GM04503 (cell line): Measurements from ENCODE around the gene CFAP210.
"Not testable (repeated sequence)": the region's sequence is repeated elsewhere in the genome, so short reads cannot be mapped to it uniquely, and the experiment has no call there.

ENCODE experiments used
- DNase-seq: peaks from one replicate; pipeline ENCODE4 v3.0.0-alpha.2; 2012; ENCODE audit warnings: low read depth

CFAP210 gene

DNA sequence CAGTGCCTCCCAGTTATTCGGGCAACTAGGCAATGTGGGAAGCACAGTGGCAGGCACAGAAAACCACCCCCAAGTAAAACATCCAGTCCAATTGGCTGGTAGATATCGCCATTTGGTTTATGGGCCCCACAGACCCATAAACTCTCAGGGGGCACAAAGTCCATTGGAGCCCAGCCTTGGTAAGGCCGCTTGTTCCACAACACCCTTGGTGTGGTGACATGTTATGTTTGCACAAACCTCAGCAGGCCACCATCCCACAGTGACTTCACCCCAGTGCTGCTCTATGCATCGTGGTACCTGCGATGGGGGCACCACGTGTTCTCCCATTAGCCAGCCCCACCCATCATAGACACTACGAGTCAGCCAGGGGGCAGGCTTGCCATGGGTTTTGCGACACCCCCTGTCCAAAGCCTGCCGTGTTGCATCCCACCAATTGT is 18.6 kb upstream of the CFAP210 start:
- no peak for DNase-seq

DNA sequence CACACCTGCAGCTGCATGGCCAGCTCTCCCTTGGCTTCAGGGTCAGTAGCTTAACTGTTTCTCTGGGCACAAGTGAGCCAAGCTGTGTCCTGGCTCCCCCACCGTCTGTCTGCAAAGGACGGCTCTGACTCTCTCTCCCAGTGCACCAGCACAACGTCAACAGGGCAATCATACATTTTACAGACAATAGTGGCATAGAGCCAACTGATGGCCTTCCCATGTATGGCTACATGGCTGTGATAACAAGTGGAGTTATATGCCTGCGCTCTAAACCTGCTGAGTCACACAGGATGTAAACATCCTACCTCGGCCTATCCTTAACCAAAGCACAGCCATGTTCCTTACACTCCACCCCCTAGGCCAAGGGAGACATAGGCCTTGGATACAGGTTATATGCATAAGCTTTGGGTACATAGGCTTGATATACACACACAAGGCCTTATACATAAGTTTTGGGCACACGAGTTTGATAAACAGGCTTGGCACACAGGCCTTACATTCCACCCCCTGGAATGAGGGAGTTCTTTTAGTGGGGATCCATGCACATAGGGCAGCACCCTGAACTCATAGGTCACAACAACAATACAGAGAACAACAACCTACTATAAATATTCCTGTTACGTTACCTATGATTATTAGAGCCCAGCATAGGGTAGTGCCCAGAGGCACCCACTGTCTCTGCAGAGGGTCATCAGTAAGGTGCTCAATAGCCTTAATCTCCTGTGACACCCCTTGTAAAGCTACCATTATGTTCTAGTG is 17.7 kb upstream of the CFAP210 start:
- DNase-seq, result no peak

DNA sequence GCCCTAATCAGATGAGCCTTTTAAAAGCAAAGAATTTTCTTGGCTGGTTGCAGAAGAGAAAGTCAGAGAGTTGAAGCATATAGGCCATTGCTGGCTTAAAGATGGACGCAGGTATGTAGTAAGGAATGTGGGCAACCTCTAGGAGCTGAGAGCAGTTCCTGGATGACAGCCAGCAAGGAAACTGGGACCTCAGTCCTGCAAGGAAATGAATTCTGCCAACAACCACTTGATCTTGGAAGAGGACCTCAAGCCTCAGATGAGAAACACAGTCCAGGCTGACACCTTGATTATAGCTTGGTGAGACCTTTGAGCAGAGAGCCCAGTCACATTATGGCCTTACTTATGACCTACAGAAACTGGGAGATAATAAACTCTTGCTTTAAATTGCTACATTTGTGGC is 15.8 kb upstream of the CFAP210 start:
- DNase-seq, result no peak

DNA sequence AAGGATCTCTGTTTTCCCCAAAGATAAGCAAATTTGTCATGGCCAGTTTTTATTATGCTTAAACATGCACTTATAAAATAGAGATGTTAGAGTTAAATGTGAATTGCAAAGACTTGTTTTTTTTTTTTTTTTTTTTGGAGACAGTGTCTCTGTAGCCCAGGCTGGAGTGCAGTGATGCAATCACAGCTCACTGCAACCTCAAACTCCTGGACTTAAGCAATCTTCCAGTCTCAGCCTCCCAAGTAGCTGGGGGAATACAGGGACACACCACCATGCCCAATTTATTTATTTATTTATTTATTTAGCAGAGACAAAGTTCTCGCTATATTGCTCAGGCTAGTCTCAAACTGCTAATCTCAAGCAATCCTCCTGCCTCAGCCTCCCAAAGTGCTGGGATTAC is 15.1 kb upstream of the CFAP210 start:
- DNase-seq, result no peak

DNA sequence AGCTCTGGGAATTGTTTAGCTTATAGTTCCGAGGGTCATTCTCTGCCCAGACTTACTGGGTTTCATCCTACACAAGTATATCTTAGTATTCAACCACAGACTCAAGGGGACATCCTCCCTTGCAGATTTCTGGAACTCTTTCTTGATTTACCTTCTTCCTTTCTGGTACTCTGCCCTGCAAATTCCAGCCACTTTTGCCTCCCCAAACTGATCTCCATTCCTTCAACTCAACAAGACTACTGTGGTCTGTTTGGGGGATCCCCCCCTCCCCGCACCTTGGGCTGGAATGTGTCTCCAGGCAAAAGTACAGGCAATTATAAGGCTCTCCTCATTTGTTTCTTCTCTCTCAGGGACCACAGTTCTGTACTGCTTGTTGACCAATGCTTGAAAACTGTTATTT is 13.4 kb upstream of the CFAP210 start:
- DNase-seq, result no peak

DNA sequence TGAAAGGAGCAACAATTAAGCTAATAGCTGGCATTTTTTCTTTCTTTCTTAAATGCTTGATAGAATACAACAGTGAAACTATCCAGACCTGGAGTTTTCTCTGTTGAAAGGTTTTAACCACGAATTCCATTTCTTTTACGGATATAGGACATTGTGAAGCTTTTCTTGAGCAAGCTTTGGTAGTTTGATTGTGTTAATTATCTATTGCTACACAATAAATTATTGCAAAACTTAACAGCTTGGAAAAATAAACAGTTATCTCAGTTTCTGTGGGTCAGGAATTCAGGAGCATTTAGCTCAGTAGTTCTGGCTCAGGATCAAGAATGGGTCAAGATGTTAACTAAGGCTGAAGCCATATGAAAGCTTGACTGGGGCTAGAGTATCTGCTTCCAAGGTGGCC is 11.7 kb upstream of the CFAP210 start:
- DNase-seq, result peak; percentile 68

DNA sequence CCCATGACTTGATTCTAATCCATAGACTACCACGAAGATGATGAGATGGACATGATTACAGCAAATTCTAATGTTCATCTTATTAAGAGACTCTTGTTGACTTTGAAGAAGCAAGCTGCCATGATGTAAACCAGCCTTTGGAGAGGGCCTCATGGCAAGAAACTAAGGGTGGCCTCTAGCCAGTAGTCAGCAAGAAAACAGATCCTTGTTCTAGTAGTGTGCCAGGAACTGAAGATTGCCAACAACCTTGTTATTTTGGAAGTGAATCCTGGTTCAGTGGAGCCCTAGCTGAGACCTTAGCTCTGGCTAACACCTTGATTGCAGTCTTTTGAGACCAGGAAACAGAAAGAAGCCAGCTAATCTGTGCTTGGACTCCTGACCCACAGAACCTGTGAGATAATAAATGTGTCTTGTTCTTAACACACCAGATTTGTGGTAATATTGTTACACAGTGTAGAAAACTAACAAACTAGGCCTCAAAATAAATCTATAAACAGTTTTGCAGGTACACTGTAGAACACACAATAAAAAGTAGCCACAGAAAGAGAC is 10.0 kb upstream of the CFAP210 start:
- DNase-seq, result no peak

DNA sequence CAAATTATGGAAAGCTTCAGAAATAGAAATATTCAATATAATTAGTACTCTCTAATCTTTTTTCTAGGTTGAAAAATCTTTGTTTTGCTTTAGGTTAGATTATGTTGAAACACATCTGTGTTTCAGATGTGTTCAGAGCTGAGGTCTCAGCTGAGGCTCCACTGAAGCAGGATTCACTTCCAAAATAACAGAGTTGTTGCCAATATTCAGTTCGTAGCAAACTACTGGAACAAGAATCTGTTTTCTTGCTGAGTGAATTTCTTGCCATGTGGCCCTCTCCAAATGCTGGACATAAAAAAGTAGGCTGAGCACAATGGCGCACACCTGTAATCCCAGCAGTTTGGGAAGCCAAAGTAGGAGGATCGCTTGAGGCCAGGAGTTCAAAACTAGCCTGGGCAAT is 8.8 kb upstream of the CFAP210 start:
- DNase-seq, result no peak

DNA sequence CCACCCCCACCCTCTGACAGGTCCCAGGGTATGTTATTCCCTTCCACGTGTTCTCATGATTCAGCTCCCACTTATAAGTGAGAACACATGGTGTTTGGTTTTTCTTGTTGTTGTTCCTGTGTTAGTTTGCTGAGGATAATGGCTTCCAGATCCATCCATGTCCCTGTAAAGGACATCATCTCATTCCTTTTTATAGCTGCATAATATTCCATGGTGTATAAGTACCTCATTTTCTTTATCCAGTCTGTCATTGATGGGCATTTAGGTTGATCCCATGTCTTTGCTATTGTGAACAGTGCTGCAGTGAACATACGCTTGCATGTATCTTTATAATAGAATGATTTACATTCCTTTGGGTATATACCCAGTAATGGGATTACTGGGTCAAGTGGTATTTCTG is 5.0 kb upstream of the CFAP210 start:
- not testable (repeated sequence) for DNase-seq

DNA sequence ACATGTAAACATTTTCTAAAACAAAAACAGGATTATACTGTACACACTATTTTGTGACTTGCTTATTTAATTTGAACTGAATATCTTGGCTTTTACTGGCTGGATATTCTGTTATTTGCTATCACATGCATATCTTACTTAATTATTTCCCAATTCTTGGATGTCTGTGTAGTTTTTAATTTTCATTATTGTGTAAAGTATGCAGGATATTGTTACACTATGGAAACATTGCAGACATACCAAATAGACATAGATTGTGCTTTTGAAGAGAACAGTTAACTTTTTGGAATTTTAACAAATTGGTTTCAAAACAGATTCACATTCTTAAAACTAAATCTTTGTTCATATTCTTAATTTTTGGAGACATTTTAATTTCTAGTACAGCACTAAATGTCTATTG is 2.2 kb upstream of the CFAP210 start:
- no peak for DNase-seq

DNA sequence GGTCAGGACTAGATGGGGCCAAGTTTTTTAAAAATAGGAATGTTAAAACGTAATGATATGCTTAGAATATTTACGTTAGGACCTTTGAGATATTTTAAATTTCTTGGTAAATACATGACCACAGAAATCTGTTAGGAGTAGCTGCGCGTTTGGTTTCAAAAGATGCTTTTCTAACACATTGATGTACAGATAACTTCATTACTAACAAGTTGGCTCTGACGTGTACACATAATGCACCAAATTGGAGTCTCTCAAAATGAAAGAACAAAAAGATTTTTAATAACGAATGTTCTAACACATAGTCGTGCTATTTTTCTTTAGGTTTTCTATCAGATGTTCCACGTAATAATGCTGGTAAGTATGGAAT is 672 bp upstream of the CFAP210 start:
- no peak for DNase-seq

DNA sequence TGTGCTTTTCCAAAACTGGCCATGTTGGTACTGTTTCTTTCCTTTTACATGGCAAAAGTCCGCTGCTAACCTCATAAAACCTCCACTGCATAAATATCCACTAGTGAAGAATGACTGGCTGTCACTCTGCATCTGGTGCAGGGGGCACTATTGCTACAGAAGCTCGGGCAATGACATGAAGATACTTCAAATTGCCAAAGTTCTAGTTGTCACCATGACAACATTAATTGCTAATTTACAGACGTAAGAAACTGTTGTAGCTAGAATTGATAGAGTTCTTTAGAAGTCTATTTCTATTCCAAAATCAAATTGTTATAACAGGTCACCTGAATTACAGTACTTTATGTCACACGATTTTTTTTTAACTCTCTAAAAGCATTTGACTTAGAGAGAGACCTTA is 845 bp downstream of the CFAP210 start:
- DNase-seq, result no peak

DNA sequence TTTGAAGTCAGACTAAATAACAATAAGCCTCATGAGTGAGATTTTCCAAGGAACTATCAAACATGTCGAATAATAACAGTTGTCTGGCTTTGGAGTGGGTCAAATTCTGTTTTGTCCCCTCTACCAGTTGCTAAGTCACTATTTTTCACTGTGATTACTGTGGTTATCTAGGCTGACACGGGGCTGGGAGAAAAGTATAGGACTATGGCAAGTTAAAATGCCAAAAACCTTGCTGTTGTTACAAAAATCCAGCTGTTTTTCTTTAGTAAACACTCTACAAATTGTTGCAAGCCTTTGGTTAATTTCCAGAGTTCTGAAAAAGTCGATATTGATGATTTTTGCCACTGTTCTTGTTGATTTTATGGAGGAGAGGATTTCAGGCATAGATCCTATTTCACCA is 1.5 kb downstream of the CFAP210 start:
- no peak for DNase-seq

DNA sequence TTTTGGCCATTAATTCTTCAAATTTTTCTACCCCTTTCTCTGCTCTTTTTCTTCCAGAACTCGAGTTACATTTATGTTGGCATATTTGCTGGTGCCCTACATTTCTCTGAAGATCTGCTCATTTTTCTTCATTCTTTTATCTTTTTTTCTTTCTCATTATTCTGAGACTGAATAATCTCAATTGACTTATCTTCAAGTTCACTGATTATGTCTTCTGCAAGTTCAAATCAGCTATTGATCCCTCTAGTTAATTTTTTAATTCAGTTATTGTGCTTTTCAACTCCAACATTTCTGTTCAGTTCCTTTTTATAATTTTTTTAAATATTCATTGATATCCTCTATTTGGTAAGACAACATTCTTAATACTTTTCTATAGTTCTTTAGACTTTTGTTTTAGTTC is 3.2 kb downstream of the CFAP210 start:
- no peak for DNase-seq

DNA sequence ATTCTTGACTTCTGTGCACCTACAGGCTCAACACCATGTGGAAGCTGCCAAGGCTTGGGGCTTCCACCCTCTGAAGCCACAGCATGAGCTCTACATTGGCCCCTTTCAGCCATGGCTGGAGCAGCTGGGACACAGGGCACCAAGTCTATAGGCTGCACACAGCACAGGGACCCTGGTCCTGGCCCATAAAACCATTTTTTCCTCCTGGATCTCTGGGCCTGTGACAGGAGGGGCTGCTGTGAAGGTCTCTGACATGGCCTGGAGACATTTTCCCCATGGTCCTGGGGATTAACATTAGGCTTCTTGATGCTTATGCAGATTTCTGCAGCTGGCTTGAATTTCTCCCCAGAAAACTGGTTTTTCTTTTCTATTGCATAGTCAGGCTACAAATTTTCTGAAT is 6.3 kb downstream of the CFAP210 start:
- DNase-seq, result not testable (repeated sequence)

DNA sequence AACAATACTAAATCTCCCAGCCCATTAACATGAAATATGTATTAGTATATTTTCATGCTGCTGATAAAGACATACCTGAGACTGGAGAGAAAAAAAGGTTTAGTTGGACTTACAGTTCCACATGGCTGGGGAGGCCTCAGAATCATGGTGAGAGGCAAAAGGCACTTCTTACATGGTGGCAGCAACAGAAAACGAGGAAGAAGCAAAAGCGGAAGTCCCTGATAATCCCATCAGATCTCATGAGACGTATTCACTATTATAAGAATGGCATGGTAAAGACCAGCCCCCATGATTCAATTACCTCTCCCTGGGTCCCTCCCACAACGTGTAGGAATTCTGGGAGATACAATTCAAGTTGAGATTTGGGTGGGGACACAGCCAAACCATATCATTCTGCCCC is 7.4 kb downstream of the CFAP210 start:
- not testable (repeated sequence) for DNase-seq

DNA sequence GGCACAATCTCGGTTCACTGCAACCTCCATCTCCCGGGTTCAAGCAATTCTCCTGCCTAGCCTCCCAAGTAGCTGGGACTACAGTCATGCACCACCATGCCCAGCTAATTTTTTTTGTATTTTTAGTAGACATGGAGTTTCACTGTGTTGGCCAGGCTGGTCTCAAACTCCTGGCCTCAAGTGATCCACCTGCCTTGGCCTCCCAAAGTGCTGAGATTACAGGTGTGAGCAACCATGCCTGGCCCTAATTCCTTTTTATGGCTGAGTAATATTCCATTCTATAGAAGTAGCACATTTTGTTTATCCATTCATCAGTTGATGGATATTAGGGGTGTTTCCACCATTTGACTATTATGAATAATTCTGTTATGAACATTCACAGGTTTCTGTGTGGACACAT is 9.5 kb downstream of the CFAP210 start:
- not testable (repeated sequence) for DNase-seq

DNA sequence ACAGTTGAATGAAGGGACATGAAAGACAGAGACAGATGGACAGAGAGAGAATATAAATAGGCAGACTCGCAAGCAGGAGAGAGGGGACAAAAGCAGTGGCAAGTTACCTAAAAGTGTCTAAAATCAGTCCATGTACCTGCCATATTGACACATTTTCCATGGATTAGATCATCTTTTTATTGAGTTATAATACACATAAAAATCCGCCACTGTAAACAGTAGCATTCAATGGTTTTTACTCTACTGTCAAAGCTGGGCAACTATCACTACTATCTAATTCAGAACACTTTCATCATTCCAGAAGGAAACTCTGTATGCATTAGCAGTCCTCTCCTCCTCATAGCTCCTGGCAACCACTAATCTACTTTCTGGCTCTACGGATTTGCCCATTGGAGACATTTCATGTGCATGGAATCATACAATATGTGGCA is 10.1 kb downstream of the CFAP210 start:
- DNase-seq, result no peak

DNA sequence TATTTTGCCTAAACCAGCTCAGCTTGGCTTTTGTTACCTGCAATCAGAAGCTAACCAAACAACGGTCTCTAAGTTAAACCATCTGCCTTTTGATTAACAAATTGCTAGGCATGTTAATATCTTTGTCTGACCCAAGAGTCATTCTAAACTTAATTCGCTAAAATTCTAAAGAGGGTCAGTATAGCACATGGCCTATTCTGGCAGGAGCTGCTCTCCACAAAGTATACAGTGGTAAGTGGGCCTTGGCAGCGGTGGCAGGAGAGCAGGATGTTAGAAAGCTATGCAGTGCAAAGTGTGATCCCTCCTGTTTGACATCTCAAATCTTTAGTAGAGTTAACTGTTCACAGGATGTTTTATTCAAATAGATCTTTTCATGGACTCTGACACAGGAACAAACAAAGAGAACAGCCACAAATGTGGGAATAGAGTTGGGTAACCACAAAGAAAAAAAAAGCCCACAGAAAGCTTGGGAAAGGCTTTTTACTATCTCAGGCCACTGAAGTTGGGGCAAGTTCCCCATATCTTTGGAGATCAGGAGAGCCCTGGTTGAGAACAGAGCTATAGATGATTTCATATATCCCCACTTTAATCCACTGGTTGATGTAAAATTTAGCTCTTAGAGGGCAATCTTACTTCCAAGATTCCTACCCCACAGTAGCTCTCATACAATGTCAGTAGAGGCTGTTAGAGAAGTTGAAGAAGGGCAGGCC is 10.6 kb downstream of the CFAP210 start:
- no peak for DNase-seq

DNA sequence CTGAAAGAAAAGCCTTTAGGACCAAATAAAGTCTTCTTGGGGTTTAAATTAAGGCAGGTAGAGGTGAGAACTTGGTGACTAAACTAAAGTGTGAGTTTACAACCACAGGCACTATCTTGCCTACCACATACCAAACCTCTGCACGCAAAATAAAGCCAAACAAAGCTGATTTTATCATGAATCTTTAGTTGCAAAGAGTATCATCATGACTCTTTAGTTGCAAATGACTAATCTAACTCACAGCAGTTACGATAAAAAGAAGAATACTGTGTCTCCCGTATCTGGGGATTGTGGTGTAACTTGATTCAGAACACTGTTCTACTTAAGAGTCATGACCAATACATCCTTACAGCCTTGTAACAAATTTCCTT is 11.2 kb downstream of the CFAP210 start:
- DNase-seq, result no peak

DNA sequence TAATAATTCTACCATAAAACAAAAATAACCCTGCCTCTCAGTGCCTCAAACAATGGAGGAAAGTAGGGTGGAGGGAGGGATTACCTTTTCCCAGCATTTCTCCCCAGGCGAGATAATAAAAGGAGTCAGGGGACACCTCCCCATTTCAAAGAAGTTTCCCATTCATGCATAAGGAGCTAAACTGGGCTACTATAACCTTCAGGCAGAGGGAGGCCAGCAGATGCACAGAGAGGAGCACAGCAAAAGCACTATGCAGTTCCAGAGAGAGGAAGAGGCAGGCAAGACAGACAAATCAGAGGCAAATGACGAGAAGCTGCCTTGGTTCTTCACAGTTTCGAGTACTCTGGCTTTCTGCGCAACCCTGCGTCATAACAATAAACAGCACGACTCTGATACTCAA is 17.4 kb downstream of the CFAP210 start:
- DNase-seq, result no peak

DNA sequence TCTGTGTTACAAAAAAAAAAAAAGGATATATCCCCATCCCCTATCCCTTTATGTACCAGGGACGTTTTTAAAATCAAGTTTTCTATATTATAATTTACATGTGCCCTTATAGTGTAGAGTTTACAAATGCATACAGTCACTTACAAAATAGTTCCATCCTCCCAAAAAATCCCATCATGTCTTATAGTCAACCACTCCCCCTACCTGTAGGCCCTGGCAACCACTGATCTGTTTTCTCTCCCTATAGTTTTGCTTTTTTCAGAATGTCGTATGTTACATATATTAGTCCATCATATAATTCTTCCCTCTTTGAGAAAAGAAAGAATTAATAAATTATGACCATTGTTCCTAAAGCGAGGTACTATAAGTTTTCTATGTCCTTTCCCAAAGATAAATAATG is 17.8 kb downstream of the CFAP210 start:
- no peak for DNase-seq

DNA sequence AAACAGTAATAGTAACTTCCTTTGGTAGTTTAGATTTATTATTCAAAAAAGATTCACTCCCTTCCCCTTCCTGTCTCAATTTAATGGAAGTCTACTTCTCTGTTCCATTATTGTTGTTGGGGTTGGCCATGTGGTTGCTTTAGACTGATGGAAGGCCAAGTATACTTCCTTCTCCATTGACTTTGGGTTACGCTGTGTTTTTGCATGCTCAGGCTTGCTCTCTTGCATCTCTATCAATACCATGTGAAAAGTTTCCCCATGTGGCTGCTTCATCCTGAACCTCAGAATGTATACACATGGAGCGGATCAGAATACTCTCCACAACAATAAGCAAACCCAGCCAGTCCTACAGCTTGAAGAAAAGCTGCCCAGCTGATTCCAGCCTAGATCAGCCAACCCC is 20.3 kb downstream of the CFAP210 start:
- no peak for DNase-seq

DNA sequence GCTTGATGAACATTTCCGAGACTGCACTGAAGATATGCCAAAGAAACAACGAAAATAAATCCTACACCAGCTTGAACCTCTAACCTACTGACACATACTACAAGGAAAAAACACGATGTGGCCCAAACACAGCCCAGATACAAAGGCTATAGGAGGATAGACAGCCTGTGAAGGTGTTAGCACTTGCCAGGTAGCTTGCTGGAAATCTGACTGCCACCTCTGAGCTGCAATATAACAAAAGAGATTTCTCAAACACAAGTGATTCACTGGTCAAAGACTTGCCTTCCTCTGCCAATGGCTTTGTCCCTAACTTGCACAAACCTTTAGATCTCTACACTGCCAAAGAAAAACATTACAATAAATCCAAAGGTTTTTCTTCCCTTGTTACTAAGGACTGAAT is 21.1 kb downstream of the CFAP210 start:
- no peak for DNase-seq
